GM19397 (cell line): ENCODE measurements around the gene LRRN4.
"Not testable (repeated sequence)": the region's sequence is repeated elsewhere in the genome, so short reads cannot be mapped to it uniquely, and the experiment has no call there.

Experiments used
- ATAC-seq: cut with Tn5 transposase; IDR thresholded peaks from one replicate; pipeline ENCODE4 v1.9.1; 2021; ENCODE audit warnings: mild to moderate bottlenecking, moderate library complexity; ENCODE audit not compliant: unreplicated experiment

LRRN4 gene

GRCh38 chr20:6060213-6060612, 6.4 kb upstream of the LRRN4 start:
- no peak for ATAC-seq

- no peak for ATAC-seq
Measured at GRCh38 chr20:6058684-6059295, 4.9 kb upstream of the LRRN4 start.

- no peak for ATAC-seq
Measured at GRCh38 chr20:6057691-6058090, 3.8 kb upstream of the LRRN4 start.

DNA sequence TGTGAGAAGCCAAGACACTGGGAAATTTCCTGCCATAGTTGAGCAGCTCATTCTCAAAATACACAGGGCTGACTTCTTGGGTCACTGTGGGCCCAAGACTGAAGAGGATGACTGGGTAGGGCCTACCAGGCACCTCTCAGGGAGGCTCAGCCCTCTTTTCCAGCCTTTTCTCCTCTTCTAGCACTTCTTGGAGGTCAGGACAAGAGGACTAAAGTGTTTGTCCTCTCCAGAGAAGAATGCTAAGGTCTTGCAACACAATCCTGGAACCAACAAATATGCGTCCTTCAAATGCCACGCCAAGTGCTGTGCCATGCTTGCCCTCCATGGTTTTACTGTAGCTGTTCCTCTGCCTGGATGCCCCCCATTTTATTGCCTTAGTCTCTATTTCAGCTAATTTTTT, 3.3 kb upstream of the LRRN4 start:
- ATAC-seq, result no peak

DNA sequence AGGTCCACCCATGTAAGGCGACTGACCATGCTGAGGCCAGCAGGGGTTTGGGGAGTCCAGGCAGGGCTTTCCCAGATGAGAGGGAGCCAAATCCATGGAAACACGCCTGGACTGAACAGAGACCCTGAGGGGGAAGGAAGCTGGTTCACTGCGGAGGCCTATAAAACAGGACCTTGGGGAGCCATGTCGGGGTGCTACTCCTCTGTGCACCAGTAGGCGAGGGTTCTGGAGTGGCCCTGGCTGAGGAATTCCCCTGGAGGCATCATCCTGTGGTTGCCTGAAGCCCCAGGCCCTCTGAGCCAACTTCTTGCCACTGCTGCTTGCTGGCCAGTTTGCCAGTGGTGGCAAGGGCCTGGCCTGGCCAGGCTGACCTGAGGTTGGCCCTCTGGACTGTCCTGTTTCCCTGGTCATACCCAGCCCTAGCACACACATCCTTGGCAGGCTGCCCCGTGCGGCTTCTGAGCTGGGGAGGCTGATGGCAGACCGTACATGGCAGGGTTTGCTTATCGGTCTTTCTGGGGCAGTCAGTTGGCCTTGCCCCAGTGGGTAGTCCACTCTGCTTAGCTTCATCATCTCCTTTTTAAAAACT, 2.2 kb upstream of the LRRN4 start:
- no peak for ATAC-seq

DNA sequence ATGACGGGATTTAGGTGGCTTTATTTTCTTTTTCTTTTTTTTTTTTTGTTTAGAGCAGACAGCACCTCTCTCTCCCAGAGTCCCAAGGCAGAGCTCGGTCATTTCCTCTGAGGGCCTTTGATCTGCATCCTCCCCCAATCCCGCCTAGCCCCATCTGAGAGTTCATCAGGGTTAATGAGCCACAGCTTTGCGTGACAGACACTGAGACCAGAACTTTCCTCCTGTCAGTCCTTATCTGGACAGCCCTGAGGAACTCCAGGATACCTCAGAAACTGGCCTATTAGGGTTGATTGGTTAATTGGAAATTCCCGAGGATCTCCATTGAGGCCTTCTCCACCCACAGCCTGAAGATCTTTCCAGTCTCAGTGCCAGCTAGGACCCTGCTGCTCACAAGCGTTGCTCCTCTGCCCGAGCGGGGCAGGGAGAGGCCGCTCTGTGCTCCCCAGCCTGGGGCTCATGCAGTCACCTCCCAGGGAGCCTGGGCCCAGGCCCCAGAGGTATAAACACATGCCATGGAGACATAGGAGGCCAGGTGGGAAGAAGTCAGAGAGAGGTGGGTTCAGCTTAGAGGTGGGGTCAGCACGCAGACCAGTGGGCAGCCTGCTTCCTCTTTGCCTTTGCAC, 1.4 kb upstream of the LRRN4 start:
- ATAC-seq, result no peak

DNA sequence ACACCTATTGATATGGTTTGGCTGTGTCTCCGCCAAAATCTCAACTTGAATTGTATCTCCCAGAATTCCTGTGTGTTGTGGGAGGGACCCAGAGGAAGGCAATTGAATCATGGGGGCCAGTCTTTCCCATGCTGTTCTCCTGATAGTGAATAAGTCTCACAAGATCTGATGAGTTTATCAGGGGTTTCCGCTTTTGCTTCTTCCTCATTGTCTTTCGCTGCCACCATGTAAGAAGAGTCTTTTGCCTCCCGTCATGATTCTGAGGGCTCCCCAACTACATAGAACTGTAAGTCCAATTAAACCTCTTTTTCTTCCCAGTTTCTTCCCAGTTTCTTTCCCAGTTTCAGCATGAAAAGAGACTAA, 810 bp upstream of the LRRN4 start:
- not testable (repeated sequence) for ATAC-seq

- no peak for ATAC-seq
Measured at GRCh38 chr20:6053064-6053775, 640 bp downstream of the LRRN4 start.

DNA sequence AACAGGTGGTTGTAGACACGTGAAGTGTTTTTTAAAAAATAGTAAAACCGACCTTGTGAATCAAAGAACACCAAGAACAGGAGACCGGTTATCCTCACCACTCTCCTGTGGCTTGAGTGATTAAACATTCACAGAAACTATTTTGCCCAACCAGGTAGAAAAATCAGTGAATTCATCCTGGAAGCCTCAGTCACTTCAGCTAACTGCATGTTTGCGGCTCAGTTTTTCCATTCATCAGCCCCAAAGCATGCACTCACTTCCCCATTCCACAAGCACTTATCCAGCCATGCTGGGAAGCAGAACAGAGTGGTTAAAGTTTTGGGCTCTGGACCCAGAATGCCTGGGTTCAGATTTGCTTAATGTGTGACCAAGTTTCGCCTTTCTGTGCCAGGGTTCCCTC, 2.4 kb downstream of the LRRN4 start:
- no peak for ATAC-seq

GRCh38 chr20:6048391-6048790, 5.5 kb downstream of the LRRN4 start:
- ATAC-seq, result no peak

GRCh38 chr20:6046432-6046831, 7.4 kb downstream of the LRRN4 start:
- ATAC-seq, result no peak

DNA sequence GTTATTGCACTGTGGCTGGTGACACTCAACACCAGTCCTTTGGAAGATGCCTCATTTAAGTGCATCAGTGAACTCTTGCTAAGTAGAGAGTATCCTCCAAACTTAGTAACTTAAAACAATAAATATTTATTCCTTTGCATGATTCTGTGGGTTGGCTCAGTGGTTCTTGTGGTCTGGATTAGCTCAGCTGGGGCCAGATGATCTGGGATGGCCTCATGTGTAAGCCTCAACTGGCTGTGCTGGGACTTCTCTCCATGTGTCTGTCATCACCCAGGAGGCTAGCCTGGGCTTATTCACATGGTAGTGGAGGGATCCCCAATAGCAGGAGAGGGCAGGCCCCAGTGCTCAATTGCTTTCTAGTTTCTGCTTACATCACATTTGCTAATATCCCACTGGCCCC, 8.3 kb downstream of the LRRN4 start:
- ATAC-seq, result no peak

GRCh38 chr20:6044115-6044514, 9.7 kb downstream of the LRRN4 start:
- ATAC-seq, result no peak

- ATAC-seq, result no peak
Measured at GRCh38 chr20:6041808-6042265, 12.0 kb downstream of the LRRN4 start.

- ATAC-seq, result no peak
Measured at GRCh38 chr20:6040958-6041807, 12.7 kb downstream of the LRRN4 start.

GRCh38 chr20:6040540-6040939, 13.3 kb downstream of the LRRN4 start:
- ATAC-seq, result no peak

DNA sequence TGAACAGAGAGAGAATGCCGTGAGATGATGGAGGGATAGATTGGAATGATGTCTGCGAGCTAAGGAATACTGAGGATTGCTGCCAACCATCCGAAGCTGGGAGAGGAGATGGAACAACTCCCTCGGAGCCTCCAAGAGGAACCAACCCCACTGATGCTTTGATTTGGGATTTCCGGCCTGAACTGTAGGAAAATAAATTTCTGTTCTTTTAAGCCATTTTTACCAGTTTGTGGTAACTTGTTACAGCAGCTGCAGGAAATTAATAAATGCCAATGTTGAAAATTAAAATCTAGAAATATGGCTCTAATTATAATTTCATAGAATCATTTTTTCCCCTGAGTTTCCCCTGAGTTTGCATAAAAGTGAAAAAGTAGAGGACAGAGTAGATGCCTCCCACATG, 14.1 kb downstream of the LRRN4 start:
- no peak for ATAC-seq

- no peak for ATAC-seq
Measured at GRCh38 chr20:6038256-6038655, 15.6 kb downstream of the LRRN4 start.

DNA sequence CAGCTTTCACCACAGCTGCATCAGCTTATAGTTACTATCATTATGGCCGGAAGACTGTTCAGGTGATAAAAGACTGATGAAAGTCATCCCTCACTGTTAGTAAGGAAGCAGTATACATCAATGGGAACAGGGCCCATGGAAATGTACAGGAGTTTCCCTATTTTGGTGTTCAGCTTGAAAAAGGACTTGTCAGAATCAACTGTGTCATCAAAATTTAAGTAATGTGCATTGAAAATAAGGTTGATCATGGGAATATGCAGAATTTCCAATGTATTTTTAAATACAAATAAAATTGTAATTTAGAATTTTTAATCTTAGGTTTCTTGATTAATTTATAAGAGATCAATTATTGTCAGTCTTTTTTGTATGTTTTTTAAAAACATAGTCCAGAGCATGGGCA, 16.8 kb downstream of the LRRN4 start:
- no peak for ATAC-seq

- ATAC-seq, result no peak
Measured at GRCh38 chr20:6036213-6036612, 17.6 kb downstream of the LRRN4 start.
